Mesenteric fat pad (tissue), 1 donor: Measurements from ENCODE around the gene SH3BP5. TPM values are rescaled to one million over a fixed set of nuclear protein-coding genes. Genes with fewer than 3 reads are reported as not detected.
"Not testable (repeated sequence)": the region's sequence is repeated elsewhere in the genome, so short reads cannot be mapped to it uniquely, and the experiment has no call there.

Experiments used
- DNase-seq: peaks from one replicate; pipeline ENCODE4 v3.0.0-alpha.2; 2020; ENCODE audit warnings: low spot score
- long read RNA-seq: library from polyadenylated mRNA; unstranded; transcript quantifications from one replicate; pipeline ENCODE4 v2.0.0, GENCODE V29; 2020
- total RNA-seq: library from RNA; stranded (reverse); fragmentation: NEBNext Ultra II Directional; extraction: Animal tissue kit (Norgen Biotek cat#: 25700); gene quantifications from one replicate; pipeline ENCODE4 v1.2.1, GENCODE V29; 2021
- donor health status: DM: yes; HTN: yes; CAD: no.

SH3BP5 gene, protein sequence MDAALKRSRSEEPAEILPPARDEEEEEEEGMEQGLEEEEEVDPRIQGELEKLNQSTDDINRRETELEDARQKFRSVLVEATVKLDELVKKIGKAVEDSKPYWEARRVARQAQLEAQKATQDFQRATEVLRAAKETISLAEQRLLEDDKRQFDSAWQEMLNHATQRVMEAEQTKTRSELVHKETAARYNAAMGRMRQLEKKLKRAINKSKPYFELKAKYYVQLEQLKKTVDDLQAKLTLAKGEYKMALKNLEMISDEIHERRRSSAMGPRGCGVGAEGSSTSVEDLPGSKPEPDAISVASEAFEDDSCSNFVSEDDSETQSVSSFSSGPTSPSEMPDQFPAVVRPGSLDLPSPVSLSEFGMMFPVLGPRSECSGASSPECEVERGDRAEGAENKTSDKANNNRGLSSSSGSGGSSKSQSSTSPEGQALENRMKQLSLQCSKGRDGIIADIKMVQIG
- total RNA-seq = 108 TPM
- long read RNA-seq, transcript SH3BP5-202 (9 exons, 2,822 nt) = major isoform, 358 of 495 reads
- long read RNA-seq, partial matches to known transcripts = 24 of 495 reads
- long read RNA-seq, other reads (novel, unspliced or antisense) = 113 of 495 reads

DNA sequence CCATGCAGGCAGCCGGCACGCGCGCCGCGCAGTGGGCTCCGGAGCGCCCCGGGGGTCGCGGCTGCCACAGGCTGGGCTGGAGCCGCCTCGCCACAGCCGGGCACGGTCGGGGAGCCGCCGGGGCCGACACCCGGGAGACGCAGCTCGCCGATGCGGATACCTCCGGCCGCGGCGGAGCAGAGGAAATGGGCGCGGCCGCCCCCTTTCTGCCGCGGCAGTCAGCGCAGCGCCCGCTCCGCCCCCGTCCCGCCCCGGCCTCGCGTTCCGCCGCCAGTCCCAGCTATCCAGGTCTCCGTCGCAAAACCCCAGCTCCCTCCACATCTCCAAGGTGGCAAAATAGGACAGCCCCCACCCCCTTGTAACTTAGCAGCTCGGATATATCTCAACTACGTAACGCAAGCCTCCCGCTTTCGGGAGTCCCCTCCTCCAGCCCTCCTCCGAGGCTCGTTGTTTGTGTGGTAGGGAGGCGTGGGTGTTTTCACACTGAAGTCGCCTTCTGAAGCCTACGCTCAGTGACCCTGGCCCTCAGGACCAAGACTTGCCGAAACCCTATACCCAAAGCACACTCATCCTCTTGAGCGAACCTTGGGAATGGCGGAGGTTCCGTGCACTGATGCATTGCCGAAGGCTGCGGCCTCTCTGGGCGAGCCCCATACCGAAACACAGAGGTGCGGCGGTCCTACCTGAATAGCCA, at the start of gene SH3BP5:
Gene SH3BP5 (minus strand): TSS at position 182 of the 694 bp plus-strand sequence. CDS start 178 bp downstream, at position 4.
- DNase-seq = peak; percentile 94

- DNase-seq = no peak
These were observed 48.8 kb upstream of the SH3BP5 start for GRCh38 chr3:15380980-15381890.

GRCh38 chr3:15377961-15378791, 45.8 kb upstream of the SH3BP5 start:
- peak; percentile 96 for DNase-seq

- no peak for DNase-seq
These were observed 43.1 kb upstream of the SH3BP5 start for GRCh38 chr3:15375461-15376000.

DNA sequence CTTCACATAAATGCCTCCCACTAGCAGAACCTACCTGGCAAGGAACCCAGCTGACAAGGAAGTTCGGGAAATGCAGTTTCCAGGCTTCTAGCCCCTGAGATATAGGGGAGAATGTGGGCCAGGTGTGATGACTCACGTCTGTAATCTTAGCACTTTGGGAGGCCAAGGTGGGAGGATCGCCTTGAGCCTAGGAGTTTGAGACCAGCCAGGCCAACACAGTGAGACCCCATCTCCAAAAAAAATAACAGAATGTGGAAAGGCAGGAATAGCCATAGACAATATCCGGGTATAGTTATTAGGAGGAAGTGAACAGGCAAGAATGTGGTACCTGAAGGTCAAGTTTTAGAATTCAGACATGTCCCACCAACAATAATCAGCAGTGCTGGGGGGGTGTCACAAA, 40.5 kb upstream of the SH3BP5 start:
- DNase-seq = no peak

GRCh38 chr3:15368561-15369135, 36.3 kb upstream of the SH3BP5 start:
- DNase-seq = no peak

- DNase-seq = no peak
These were observed 34.7 kb upstream of the SH3BP5 start for GRCh38 chr3:15367059-15367458.

DNA sequence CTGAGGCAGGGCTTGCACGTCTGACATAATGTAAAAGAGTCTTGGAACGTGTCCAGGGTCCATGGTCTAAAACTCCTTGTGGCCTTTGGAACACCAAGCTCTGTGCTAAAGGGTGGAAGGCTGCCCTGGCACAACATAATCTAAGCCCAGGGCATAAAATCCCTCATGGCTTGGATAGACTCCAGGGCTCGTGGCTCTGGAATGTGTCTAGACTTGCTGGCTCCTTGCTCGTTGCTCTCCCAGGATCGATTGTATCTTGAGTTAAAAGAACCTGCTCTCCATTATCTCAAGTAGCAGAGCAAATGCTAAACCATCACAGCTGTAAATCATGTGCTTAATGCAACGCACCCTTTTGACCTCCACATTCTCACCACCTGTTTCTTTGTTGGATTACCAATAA, 31.7 kb upstream of the SH3BP5 start:
- DNase-seq = not testable (repeated sequence)

- DNase-seq = no peak
These were observed 29.3 kb upstream of the SH3BP5 start for GRCh38 chr3:15361494-15362214.

GRCh38 chr3:15360788-15361493, 28.6 kb upstream of the SH3BP5 start:
- no peak for DNase-seq

GRCh38 chr3:15359677-15360397, 27.5 kb upstream of the SH3BP5 start:
- DNase-seq = no peak

DNA sequence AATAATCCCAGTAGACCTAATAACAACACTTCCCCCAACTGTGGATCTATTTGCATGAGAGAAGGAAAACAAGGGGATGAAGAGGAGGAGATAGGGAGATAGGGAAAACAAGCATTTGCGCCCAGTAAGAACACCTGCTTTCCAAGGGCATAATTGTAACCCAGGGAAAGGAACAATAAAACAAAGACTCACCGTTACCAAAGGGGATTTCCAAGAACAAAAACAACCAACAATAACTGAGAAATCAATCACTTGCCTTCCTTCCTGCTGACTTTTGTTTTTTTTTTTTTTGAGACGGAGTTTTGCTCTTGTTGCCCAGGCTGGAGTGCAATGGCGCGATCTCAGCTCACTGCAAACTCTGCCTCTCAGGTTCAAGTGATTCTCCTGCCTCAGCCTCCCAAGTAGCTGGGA, 24.3 kb upstream of the SH3BP5 start:
- not testable (repeated sequence) for DNase-seq

DNA sequence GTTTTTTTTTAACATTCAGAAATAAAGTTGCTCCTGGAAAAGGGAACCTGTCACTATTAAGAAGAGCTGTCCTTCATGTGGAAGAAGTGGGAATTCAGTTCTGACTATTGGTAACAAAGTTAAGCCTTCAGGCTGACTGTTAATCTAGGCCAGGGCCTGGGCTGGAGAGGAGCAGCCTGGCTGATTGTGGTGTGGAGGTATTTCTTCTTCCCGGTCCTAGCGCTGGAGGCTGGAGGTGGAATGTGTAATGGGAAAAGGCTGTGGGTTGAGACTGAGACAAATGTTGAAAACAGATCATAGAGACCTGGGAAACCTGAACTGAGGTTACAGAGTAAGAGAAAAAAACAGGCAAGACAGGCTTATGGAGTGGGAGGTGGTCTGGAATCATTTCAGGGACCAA, 23.8 kb upstream of the SH3BP5 start:
- DNase-seq = no peak

DNA sequence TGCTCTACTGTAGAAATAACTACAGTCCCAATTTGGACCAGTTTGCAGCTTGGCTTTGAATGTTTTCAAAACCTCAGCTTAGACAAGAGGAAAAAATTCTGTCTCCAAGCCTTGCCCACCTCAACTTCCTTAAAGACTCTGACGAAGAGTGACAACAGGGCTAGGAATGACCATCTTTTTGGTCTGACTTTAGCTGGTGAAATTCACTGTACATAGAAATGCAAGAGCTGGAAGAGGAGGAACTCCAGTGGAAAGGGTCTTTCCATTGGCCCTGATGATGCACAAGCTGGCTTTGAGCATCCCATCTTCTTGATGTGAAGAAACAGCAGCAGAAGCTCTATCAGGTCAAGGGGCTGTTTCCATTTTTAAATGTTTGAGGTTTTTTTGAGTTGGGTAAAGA, 22.7 kb upstream of the SH3BP5 start:
- no peak for DNase-seq

GRCh38 chr3:15354485-15354884, 22.1 kb upstream of the SH3BP5 start:
- no peak for DNase-seq

DNA sequence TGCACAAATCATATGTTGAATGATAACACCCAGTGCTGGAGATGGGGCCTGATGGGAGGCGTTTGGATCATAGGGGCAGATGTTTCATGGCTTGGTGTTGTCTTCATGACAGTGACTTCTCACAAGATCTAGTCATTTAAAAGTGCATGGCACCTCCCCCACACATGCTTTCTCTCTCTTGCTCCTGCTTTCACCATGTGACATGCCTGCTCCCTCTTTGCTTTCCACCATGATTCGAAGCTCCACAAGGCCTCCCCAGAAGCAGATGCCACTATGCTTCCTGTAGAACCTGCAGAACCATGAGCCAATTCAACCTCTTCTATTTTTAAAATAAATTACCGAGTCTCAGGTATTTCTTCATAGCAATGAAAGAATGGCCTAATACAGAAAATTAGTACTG, 17.8 kb upstream of the SH3BP5 start:
- no peak for DNase-seq

DNA sequence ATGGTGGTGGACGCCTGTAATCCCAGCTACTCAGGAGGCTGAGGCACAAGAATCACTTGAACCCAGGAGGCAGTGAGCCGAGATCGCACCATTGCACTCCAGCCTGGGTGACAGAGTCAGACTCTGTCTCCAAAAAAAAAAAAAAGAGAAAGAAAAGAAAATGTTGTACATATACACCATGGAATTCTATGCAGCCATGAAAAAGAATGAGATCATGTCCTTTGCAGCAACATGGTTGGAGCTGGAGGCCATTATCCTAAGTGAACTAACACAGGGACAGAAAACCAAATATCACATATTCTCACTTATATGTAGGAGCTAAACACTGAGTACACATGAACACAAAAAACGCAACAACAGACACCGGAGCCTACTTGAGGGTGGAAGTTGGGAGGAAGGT, 17.1 kb upstream of the SH3BP5 start:
- DNase-seq = not testable (repeated sequence)

GRCh38 chr3:15348246-15348645, 15.9 kb upstream of the SH3BP5 start:
- no peak for DNase-seq
